ENCODE results near the gene CUL7.
"Not testable (repeated sequence)": the region's sequence is repeated elsewhere in the genome, so short reads cannot be mapped to it uniquely, and the experiment has no call there.

Gene CUL7

GRCh38 chr6:43054206-43054943 lies 724 bp upstream of the CUL7 start:
- no peak for DNase-seq
- intact Hi-C loops (cut with DNase I): no loop called here

- DNase-seq: peak in 25 of 42 donors; percentile 8 to 55 (median 30)
- intact Hi-C loops (cut with DNase I): no loop called here
Observed at GRCh38 chr6:43052842-43053544, 658 bp downstream of the CUL7 start.

DNA sequence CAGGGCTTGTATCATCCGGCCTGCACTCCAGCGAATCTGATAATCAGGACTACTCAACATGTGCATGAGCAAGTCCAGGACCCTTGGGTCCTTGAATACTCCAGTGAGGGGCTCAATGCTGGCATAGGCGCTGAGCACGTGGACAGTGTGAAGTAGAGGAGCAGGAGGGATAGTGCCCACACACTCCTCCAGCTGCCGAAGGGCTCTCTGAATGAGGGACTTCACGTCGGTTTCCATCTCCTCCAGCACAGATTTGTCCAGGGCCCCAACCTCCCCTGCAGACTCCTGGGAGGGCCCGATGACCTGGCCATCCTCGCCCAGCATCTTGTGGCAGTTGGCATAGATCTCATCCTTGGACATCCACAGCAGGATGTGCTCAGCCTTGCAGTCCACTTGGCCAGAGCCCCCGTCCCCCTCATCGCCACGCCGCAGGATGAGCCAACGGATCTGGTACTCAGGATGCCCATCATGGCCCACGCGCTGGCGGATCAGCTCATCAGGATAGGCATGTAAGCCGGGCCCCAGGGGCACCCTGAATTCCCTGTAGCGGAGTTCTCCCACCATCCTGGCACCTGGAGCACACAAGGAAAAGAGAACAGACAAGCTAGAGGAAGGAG lies 1.3 kb downstream of the CUL7 start:
- no peak for DNase-seq
- intact Hi-C loops (cut with DNase I): no loop called here

DNA sequence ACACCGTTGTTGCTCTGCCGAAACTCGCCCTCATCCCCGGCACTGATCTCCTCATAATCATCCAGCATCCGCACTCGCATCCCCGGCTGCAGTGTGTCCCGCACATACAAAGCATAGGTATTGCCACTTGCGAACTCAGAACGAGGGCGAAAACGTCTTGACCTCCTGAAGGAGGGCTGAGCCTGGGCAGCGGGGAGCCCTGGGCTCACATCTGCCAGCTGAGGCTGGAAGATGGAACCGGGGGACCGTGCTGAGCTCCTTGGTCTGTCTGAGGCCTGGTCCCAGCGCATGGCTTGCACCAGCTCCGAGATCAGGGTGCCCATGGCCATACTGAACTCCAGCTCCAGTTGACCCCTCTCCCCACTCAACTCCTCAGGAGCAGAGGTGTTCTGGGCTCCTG lies 2.7 kb downstream of the CUL7 start:
- no peak for DNase-seq
- intact Hi-C loops (cut with DNase I): no loop called here

GRCh38 chr6:43047998-43048397 lies 5.7 kb downstream of the CUL7 start:
- DNase-seq: no peak
- intact Hi-C loops (cut with DNase I): no loop called here

DNA sequence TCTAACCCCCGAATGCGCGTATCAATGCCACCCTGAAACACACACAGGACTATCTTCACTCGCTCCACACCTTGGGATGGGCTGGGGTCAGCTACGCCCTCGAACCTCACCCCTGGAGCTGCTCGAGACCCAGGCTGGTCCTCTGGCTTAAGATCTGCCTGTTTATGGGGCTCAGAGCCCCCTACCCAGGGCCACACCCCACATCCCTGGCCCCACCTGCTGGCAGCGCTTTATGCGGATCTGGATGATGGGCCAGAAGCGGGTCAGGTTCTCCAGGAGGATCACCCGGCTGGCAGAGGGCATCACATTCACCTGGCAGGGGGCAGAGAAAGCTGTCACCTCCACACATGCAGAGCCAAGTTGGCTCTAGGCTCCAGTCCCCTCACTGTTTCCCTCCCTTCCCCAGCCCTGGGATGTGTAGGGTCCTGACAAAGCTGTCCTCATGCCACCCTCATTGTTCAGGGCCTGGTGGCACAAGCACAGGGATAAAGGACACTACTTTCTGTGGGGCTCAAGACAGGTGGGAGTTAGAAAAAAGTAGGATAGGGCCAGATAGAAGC lies 8.2 kb downstream of the CUL7 start:
- DNase-seq: no peak
- intact Hi-C loops (cut with DNase I): no loop called here

DNA sequence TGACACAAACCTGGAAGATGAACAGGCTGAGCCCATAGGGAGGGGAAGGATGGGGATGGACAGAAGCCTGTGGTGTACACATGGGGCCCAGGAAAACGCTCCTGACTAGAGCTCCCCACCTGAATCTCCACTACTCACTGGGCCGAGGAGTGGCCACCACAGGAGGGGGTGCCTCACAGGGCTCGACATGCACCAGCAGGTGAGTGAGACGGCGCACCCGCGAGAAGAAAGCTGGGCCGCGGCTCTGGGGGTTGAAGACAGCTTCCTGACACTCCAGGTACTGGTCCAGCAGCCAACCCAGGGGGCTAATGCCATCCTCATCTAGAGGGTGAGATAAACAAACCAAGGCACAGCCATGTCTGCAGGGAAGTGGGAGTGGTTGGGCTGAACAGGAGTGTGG lies 10.3 kb downstream of the CUL7 start:
- intact Hi-C loops (cut with DNase I): no loop called here
- DNase-seq: no peak

DNA sequence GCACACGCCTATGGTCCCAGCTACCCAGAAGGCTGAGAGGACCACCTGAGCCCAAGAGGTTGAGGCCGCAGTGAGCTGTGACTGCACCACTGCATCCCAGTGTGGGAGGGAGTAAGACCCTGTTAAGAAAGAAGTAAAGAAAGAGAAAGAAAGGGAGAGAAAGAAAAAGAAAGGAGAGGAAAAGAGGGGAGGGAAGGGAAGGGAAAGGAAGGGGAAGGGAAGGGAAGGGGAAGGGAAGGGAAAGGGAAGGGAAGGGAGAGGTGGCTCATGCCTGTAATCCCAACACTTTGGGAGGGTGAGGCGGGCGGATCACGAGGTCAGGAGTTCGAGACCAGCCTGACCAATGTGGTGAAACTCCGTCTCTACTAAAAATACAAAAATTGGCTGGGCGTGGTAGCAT lies 12.2 kb downstream of the CUL7 start:
- DNase-seq; intact Hi-C loops (cut with DNase I): not testable (repeated sequence)

- intact Hi-C loops (cut with DNase I): no loop called here
- DNase-seq: no peak
Observed at GRCh38 chr6:43040542-43041257, 13.0 kb downstream of the CUL7 start.

DNA sequence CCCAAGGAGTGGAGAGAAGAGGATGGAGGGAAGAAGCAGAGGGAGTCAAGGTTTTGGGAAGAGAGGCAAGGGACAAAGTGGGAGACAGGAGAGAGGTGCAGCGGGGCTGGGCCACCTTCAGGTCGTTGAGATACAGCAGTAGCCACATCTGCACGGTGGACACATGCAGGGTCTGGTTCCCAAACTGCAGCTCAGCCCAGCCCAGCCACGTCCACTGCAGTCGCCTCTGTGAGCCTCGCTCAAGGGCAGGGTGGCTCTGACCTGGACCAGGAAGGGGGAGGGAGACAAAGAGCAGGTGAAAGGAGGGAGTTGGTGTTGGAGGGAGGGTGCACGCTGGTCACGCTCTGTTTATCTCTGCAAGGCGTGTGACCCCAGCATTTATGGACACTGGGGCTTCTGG lies 14.9 kb downstream of the CUL7 start:
- intact Hi-C loops (cut with DNase I): no loop called here
- no peak for DNase-seq

GRCh38 chr6:43037706-43038105 lies 15.9 kb downstream of the CUL7 start:
- no peak for DNase-seq
- intact Hi-C loops (cut with DNase I): no loop called here

DNA sequence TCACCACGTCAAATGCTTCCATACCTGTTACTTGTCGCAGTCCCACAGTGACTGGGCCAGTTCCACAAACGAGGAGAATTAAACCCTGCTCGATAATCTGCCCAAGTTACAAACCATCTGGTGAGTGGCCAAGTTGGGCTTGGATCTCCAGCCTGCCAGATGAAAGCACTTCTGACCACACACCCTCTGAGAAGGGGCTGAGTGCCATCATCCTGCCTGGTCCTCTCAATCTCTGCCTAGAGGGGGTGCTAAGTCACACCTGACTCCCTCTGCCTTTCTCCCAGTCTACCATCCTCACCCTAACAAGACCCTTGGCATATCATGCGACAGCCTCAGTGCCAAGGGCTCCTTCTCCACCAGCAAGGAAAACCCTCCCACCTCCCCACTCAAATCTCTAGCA lies 16.5 kb downstream of the CUL7 start:
- intact Hi-C loops (cut with DNase I): no loop called here

GRCh38 chr6:43036712-43037111 lies 16.9 kb downstream of the CUL7 start:
- DNase-seq: peak in 22 of 42 donors; percentile 14 to 76 (median 48)
- intact Hi-C loops (cut with DNase I): no loop called here

More for the DNA sequence above, 16.5 kb downstream of the CUL7 start:
- DNase-seq: no peak

GRCh38 chr6:43035495-43036194 lies 18.0 kb downstream of the CUL7 start:
- intact Hi-C loops (cut with DNase I): no loop called here
- DNase-seq: no peak

DNA sequence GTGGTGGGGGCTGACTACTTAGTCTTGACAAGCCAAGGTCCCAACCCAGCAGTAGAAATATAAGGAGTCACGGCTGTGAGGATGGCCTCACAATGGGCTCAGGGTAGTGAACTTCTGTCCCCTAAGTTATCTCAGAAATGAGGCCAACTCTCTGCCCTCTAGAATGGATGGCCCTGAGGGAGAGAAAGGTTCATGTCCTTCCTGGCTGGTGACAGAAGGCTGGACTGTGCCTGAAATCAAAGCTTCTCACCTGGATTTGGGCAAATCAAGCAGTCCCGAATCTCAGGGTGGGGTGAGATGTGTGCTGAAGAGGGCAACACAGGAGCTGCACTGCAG lies 19.5 kb downstream of the CUL7 start:
- intact Hi-C loops (cut with DNase I): no loop called here
- DNase-seq: no peak

- no peak for DNase-seq
- intact Hi-C loops (cut with DNase I): no loop called here
Observed at GRCh38 chr6:43033496-43034189, 20.0 kb downstream of the CUL7 start.

GRCh38 chr6:43032326-43032725 lies 21.3 kb downstream of the CUL7 start:
- no peak for DNase-seq
- intact Hi-C loops (cut with DNase I): no loop called here

- no peak for DNase-seq
- intact Hi-C loops (cut with DNase I): no loop called here
Observed at GRCh38 chr6:43029120-43029519, 24.5 kb downstream of the CUL7 start.

Data from head of caudate nucleus (tissue), 42 donors.